GM21576 (cell line): ENCODE measurements around the gene FBXL13.
"Not testable (repeated sequence)": the region's sequence is repeated elsewhere in the genome, so short reads cannot be mapped to it uniquely, and the experiment has no call there.

Experiments used
- ATAC-seq: cut with Tn5 transposase; IDR thresholded peaks from one replicate; pipeline ENCODE4 v1.9.1; 2021; ENCODE audit warnings: mild to moderate bottlenecking, moderate library complexity; ENCODE audit not compliant: unreplicated experiment

FBXL13 gene

DNA sequence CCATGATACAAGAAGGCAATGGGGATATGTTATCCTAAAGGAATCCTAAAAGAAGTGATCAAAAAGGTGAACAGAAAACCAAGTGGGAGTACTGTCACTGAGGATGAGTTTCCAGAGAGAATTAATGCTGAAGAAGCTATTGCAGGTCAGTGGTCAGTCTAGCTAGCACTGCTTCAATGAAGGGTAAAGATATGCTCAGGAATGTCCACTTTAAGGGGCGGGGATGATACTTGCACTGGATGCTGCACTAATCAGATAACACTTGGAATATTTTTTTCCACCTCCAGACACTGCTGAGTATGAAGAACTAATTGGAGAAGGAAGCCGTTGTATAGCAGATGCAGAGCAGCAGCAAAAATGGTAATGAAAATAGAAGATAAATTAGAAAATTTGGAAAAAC lies 86.5 kb downstream of the FBXL13 start:
- ATAC-seq: no peak

DNA sequence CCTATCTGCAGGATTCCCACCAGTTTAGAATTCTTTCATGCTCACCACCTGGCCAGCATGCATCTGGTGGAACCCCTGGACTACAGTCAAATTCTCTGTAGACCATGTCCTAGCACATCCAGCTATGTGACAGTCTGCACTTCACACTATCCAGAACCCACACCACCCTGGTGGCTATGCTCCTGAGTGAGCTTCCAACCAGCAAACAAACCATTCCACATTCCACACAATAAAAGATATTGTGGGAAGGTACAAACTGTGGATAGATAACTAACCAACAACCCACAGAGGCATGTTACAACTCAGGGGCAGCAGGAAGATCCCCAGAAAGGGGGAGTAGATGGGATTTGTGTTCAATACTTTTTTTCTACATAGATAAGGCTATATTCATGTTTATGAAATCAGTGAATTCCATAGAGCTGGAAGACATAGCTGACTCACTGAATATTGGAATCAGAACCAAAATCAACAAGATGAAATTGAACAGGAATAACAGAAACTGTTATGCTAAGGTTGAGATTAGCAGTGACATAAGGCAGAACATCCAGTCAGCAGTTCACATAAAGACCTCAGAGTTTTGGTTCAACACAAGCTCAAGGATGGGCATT lies 89.3 kb downstream of the FBXL13 start:
- ATAC-seq: no peak

DNA sequence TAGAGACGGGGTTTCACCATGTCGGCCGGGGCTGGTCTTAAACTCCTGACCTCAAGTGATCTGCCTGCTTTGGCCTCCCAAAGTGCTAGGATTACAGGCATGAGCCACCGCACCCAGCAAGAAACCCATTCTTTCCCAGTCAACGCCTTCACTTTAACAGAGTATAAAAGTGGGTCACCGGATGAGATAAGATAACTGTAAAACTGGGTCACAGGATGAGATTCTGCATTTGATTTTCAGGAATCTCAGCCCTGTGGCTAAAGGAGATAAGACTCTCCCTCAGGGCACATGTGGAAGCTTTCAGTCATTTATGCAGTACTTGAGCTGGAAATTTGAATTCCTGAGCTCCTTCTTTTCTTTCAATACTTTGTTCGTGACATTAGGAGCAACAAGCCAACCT lies 91.0 kb downstream of the FBXL13 start:
- ATAC-seq: no peak

DNA sequence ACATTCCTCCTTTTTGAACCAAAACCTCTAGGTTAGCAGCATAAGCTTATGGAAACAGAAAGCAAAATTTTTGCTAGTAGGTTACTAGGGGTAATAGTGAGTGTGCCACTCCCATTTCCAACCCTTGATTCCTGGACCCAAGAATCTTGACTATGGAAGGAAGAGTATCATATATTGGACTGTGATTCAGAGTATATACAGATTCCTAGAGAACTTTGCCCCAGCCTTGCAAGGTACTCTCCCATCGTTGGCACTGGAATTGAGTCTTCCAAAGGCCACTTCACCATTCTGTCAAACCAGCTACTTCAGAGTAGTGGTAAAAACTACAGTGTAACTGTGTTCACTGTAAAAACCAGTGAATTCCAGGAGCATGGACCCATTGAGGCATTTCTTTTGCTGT lies 92.4 kb downstream of the FBXL13 start:
- no peak for ATAC-seq

DNA sequence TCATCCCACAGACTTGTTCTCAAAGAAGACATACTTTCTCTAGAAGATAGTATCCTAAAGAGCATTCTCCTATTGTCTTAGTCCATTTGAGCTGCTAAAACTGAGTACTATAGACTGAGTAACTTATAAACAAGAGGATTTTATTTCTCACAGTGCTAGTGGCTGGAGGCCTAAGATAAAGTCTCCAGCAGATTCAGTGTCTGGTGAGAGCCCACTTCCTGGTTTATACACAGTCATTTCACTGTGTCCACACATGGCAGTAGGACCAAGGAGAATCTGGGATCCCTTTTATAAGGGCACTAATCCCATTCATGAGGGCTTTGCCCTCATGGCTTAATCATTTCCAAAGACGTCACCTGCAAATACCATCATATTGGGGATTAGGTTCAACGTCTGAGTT lies 93.1 kb downstream of the FBXL13 start:
- no peak for ATAC-seq

DNA sequence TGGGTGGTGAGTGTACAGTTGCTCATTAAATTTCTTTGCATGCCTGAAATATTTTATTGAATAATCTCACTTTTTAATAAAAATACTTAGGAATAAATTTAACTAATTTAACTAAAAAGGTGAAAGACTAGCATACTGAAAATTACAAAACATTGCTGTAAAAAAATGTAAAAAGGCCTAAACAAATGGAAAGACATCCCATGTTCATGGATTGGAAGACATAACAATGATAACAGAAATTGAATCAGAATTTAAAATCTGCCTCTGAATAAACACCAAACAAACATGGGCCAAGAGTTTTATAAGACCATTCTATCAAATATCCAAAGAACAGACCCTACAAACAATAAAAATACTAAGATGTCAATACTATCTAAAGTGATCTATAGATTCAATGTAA lies 94.9 kb downstream of the FBXL13 start:
- ATAC-seq: no peak

DNA sequence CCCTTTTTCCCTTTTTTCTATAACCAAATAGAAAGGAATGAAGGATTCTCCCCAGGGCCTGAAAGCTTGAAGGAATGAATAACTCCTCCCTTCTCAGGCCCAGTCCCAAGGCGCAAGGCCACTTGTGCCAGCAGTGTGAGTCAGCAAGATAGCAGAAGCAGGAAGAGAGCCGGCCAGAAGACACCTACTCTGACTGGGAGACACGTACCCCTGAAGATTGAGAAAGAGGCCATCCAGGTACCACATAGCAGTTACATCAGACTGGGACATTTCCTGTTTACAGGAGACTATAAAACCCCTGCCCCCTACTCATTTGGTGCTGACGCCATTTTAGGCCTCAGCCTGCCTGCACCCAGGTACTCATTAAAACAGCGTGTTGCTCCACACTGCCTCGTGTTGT lies 96.3 kb downstream of the FBXL13 start:
- ATAC-seq: no peak

DNA sequence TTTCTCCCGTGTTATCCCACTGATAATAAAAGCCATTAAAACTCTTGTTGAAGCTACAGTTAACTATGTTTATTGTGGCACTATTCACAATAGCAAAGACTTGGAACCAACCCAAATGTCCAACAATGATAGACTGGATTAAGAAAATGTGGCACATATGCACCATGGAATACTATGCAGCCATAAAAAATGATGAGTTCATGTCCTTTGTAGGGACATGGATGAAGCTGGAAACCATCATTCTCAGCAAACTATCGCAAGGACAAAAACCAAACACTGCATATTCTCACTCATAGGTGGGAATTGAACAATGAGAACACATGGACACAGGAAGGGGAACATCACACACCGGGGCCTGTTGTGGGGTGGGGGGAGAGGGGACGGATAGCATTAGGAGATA lies 97.0 kb downstream of the FBXL13 start:
- ATAC-seq: not testable (repeated sequence)

DNA sequence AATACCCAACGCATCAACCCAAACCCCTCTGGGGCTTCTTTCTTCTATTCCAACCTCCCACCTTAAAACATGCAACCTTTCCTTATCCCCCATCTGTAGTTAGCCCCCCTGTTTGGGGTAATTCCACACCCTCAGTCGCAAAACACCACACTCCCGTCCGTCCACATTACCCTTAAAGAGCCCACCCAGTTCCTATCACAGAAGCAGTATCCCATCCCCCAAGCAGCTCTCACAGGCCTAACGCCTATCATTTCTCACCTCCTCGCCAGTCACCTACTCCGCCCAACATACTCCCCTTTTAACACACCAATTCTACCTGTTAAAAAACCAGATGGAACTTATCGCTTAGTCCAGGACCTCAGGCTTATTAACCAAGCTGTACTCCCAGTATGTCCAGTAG lies 98.1 kb downstream of the FBXL13 start:
- no peak for ATAC-seq

DNA sequence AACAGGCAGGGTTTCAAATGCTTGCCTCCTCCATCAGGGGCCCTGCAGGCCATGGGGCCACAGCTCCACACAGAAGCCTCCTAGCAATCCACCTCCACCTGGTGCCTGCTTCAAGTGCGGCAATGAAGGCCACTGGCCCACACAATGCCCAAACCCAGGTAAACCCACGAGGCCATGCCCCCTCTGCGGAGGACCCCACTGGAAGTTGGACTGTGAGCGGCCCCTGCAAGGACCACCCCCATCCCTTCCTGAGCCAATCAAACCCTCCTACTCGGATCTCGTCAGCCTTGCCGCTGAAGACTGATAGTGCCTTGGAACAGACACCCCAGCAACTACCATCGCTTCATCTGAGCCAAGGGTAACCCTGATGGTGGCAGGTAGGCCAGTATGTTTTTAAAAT lies 98.7 kb downstream of the FBXL13 start:
- ATAC-seq: no peak

DNA sequence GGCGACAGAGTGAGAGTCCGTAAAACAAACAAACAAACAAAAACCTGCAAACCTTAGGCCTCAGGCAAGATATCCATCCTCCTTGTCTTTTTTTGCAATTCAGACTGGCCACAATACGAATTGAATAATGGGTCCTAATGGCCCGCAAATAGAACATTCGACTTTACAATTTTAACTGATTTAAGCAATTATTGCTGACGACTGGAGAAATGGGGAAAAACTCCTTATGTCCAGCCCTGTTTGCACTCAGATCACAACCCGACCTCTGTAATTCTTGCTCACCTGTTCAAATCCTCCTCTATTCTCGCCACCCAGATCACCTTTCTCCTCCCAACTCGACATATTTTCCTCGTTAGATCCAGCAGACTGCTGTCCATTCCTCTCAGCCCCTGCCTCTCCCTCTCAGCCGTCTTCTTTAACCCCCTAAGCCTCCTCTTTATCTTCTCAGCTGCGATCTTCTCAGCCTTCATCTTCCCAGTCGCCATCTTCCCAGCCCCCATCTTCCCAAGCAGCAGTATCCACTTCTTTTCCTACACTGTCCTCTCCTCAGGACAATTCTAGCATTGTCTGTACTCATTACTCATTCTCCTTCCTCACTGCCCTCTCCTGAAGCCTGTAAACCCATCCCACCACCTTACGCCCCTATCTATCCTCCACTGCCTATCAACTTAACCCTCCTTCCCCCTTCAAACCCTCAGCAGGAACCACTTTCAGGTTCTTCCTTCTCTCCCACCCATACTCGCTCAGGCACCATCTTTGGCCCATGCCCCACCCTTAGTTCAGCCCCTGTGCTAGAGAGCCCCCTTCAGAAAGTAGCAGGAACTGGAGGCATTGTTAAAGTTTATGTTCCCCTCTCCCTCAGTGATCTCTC lies 100.0 kb downstream of the FBXL13 start:
- ATAC-seq: no peak

DNA sequence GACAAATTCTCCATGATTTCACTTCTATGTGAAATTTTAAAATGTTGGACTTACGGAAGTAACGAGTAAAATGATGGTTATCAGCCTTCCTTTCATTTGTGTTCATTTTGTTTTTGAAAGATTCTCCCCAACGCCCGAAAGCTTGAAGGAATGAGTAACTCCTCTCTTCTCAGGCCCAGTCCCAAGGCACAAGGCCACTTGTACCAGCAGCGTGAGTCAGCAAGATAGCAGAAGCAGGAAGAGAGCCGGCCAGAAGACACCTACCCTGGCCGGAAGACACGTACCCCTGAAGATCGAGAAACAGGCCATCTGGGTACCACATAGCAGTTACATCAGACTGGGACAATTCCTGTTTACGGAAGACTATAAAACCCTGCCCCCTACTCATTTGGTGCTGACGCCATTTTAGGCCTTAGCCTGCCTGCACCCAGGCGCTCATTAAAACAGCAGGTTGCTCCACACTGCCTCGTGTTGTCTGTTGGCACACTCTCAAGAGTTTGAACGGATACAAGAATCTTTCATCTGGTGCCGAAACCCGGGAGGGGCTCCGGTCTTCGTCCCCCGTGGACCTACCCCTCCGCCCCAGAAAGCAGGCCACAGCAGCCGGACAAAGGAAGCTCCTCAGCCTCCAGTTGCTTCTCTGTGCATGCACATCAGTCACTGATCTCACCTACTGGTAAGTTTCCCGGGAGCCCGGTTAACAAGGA lies 101.3 kb downstream of the FBXL13 start:
- ATAC-seq: no peak

DNA sequence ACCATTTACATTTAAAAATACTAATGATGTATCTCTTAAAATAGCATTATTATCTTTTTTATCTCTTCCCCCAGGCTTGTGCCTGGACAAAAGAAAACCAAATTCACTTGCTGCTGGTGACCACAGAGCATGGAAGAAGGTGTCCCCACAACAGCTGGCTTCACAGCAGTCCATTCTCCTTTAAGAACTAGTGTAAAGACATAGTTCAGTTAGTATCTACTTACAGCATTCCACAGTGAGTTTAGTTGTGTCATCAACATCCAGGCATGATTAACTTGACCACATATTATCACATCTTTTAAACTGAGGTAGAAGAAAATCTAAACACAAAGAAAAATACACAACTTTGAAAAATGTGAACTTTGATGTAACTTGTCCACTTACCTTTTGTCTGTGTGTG lies 106.8 kb downstream of the FBXL13 start:
- no peak for ATAC-seq

DNA sequence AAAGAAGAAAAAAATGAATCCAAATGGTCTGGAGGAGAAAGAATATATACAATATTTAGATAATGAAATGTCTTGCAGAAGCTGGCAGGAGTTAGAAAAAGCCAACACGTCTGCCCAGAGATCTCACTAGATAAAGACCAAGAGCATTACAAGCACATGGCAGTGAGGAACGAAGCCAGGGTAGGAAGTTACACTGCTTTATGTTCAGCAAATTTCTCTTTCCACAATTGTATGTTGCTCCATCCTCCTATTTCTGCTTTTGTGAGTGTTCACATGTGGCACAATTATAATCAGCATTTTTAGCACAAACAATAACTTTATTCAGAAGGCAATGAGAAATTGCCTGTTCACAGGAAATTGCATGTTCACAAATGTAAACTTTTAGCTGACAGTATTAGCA lies 108.1 kb downstream of the FBXL13 start:
- no peak for ATAC-seq

DNA sequence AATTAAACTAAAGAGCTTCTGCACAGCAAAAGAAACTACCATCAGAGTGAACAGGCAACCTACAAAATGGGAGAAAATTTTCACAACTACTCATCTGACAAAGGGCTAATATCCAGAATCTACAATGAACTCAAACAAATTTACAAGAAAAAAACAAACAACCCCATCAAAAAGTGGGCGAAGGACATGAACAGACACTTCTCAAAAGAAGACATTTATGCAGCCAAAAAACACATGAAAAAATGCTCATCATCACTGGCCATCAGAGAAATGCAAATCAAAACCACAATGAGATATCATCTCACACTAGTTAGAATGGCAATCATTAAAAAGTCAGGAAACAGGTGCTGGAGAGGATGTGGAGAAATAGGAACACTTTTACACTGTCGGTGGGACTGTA lies 112.6 kb downstream of the FBXL13 start:
- ATAC-seq: not testable (repeated sequence)

DNA sequence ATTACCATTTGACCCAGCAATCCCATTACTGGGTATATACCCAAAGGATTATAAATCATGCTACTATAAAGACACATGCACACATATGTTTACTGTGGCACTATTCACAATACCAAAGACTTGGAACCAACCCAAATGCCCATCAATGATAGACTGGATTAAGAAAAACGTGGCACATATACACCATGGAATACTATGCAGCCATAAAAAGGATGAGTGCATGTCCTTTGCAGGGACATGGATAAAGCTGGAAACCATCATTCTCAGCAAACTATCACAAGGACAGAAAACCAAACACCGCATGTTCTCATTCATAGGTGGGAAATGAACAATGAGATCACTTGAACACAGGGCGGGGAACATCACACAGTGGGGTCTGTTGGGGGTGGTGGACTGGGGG lies 116.6 kb downstream of the FBXL13 start:
- not testable (repeated sequence) for ATAC-seq

DNA sequence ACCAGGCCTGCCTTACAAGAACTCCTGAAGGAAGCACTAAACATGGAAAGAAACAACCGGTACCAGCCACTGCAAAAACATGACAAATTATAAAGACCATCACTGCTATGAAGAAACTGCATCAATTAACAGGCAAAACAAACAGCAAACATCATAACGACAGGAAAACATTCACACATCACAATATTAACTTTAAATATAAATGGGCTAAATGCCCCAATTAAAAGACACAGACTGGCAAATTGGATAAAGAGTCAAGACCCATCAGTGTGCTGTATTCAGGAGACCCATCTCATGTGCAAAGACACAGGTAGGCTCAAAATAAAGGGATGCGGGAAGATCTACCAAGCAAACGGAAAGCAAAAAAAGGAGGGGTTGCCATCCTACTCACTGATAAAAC lies 120.2 kb downstream of the FBXL13 start:
- ATAC-seq: not testable (repeated sequence)

DNA sequence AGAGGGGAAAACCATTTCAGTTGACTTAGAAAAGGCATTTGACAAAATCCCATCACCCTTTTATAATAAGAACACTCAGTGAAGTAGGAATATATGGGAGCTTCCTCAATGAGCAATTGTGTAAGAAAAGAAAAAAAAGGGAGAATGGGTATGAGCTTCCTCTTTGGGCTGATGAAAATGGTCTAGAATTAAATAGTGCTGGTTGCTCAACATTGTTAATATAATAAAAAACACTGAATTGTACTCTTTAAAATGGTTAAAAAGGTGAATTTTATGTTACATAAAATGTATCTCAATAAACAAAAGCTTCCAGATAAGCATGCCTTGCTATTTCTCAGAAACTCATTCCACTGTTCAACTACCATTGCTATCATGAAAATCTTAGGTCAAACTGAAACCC lies 121.2 kb downstream of the FBXL13 start:
- ATAC-seq: no peak

DNA sequence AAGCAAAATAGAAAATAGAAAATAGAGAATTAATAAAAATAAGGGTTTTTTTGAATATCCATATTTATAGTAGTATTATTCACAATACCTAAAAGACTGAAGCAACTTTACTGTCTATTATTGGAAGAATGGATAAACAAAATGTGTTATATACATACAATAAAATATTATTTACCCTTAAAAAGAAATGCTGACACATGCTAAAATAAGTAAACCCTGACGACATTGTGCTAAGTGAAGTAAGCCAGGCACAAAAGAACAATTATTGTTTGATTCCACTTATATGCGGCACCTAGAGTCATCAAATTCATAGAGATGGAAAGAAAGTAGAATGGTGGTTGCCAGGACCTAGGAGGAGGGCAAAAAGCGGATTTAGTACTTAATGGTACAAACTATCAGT lies 122.8 kb downstream of the FBXL13 start:
- no peak for ATAC-seq

DNA sequence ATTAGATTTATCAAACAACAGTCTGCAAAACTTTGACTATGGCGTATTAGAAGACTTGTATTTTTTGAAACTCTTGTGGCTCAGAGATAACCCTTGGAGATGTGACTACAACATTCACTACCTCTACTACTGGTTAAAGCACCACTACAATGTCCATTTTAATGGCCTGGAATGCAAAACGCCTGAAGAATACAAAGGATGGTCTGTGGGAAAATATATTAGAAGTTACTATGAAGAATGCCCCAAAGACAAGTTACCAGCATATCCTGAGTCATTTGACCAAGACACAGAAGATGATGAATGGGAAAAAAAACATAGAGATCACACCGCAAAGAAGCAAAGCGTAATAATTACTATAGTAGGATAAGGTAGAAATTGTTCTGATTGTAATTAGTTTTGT lies 130.4 kb downstream of the FBXL13 start:
- ATAC-seq: no peak

DNA sequence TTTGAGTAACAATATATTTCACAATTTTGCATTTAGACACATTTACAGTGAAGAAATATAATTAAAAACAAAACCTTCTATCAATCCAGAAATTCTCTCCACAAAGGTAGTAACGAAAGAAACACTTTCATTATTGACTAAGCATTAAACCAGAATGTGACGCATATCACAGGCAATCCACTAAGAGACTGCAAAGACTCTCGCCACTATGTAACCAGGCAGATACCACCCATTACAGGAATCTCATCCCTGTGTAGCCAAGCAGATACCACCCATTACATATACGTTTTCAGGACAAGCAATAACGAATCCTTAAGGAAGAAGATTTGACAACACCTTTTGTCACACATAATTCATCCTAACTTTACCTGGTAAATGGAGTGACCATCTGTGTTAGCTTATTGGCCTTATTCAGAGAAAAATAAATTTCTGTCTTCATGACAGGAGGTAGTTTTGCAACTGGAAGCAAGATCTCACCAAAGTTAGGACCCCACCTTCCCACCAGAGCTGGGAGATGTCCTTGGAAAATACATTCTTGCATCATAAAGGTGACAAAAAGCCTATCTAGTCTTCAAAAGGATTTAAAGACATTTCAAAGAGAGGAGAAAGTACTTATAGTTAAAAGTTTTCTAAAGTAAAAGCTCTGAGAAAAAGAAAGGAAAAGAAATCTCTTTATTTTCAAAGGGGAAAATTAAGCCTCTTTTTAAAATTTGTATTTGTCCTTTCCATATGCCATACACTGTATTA lies 131.0 kb downstream of the FBXL13 start:
- no peak for ATAC-seq
